ENCODE data around the gene HSF4.

The HSF4 gene

GRCh38 chr16:67166598-67167168, 2.1 kb downstream of the HSF4 start:
- no peak for DNase-seq (ENCODE audit: low read depth in 2 of 2)

- DNase-seq (ENCODE audit: low read depth in 2 of 2): no peak
Observed at GRCh38 chr16:67167588-67167987, 3.0 kb downstream of the HSF4 start.

GRCh38 chr16:67169011-67169451, 4.5 kb downstream of the HSF4 start:
- DNase-seq (ENCODE audit: low read depth in 2 of 2): no peak

GRCh38 chr16:67169642-67170167, 5.2 kb downstream of the HSF4 start:
- no peak for DNase-seq (ENCODE audit: low read depth in 2 of 2)

DNA sequence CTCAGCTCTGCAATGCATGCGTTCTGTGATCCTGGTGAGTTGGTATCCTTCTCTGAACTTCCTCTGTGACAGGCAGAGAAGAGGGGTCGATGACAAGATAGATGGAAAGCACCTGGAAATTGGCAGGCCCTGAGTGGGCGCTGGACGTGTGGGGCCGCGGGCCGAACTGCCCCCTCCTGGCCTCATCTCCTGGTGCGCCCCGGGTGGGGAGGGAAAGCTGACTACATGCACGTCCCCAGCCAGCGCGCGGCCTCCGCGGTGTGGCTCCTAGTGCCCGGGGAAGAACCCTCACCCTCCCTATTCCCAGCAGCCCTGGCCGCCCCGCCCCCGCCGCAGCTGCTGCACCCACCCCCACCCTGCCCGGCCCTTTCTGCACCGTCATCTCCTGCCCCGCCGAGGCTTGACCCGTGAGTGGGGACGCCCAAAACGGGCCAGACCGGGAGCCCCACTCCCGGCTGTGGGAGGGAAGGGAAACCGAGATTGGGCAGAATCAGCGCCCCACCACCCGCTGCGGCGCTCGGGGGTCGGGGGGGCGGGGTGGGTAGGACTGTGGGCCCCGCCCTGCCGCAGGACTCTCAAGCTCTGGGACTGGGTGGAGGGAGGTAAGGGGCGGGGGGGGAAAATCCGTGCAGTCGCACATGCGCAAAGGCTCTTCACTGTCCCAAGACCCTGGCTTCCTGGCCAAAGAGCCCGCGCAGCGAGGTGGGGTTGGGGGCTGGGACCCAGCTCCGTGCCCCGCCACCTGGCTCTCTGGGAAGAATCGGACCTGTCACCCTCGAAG, 5.8 kb downstream of the HSF4 start, which contains the start of gene NOL3:
Gene NOL3 (plus strand): TSS at position 371 of the 781 bp plus-strand sequence.
- peak; percentile 69 to 70 for DNase-seq (ENCODE audit: low read depth in 2 of 2)

- DNase-seq (ENCODE audit: low read depth in 2 of 2): no peak
Observed at GRCh38 chr16:67170949-67171649, 6.6 kb downstream of the HSF4 start.

DNA sequence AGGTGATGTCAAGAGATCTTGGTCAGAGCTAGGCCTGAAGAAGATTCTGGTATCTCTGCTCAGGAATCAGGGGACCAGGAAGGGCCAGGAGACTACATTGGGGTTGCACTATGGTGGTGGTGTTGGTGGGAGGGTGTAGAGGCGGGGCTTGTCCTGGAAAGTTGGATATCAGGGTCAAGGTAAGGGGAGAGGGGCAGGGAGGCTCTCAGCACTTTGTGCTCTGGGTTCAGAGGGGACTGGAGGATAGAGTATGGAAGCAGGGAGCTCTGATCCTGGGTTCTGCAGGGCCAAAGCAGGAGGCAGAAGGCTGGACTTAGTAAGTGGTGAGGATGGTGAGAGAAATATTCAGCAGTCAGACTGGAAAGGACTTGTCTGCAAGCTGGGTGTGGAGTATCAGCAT, 8.8 kb downstream of the HSF4 start:
- DNase-seq (ENCODE audit: low read depth in 2 of 2): no peak

DNA sequence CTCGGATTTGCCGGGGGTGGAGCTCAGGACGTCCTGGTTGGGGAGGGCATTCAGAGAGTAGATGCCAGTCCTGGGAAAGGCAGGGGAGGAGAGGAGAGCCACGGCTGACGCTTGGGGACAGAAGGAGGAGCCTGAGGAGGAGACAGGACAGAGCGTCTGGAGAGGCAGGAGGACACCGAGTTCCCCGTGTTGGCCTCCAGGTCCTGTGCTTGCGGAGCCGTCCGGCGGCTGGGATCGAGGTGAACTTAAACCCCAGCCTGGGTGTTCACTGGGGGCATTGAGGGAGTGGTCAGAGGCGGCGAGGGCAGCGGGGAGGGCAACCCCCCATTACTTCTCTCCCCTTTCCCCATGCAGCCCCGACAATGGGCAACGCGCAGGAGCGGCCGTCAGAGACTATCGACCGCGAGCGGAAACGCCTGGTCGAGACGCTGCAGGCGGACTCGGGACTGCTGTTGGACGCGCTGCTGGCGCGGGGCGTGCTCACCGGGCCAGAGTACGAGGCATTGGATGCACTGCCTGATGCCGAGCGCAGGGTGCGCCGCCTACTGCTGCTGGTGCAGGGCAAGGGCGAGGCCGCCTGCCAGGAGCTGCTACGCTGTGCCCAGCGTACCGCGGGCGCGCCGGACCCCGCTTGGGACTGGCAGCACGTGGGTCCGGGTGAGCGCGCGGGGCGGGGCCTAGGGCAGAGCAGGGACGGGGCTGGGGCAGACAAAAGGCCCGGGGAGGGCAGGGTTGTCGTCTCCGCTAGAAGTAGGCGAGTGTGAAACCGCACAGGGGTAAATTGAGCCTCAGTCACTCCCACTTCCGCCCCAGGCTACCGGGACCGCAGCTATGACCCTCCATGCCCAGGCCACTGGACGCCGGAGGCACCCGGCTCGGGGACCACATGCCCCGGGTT, 9.5 kb downstream of the HSF4 start:
- DNase-seq (ENCODE audit: low read depth in 2 of 2): no peak

- no peak for DNase-seq (ENCODE audit: low read depth in 2 of 2)
Observed at GRCh38 chr16:67174706-67175231, 10.2 kb downstream of the HSF4 start.

GRCh38 chr16:67176662-67177061, 12.1 kb downstream of the HSF4 start:
- no peak for DNase-seq (ENCODE audit: low read depth in 2 of 2)

- DNase-seq (ENCODE audit: low read depth in 2 of 2): no peak
Observed at GRCh38 chr16:67177743-67178699, 13.5 kb downstream of the HSF4 start.

- DNase-seq (ENCODE audit: low read depth in 2 of 2): no peak
Observed at GRCh38 chr16:67179421-67180080, 15.0 kb downstream of the HSF4 start.

DNA sequence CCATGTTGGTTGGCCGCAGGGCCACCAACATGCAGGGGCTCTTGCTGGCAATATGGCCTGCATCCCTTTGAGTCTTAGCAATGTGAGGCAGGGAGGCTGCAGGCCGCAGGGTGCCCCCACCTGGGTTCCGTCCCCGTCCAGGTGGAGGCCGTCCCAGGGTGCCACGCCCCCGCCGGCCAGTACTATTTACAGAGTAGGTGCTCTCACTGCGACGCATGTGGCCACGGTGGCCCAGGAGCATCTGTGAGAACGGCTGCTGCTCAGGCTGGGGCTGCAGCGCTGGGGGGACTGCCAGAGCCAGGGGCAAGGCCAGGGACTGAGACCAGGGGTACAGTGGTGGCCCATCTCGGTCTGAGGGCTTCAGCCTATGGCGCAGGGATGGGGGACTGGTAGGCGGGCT, 15.6 kb downstream of the HSF4 start:
- no peak for DNase-seq (ENCODE audit: low read depth in 2 of 2)

DNA sequence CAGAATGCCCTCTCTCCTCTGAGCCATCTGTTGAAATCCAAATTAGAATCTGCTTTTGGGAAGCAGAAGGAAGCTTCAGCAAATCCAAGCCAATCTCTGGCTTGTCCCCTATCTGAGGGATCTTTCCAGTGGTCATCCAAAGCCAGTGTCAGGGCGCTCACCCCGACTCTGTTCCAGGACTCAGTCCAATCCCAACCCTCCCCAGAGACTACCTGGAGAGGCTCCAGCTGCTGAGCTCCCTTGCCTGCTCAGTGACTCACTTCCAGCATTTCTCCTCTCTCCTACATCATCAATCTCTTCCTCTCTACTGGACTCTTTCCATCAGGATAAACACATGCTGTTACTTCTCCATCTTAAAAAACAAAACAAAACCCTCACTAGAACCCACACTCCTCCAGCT, 16.8 kb downstream of the HSF4 start:
- DNase-seq (ENCODE audit: low read depth in 2 of 2): peak; percentile 59 to 61

GRCh38 chr16:67182288-67182687, 17.7 kb downstream of the HSF4 start:
- DNase-seq (ENCODE audit: low read depth in 2 of 2): no peak

DNA sequence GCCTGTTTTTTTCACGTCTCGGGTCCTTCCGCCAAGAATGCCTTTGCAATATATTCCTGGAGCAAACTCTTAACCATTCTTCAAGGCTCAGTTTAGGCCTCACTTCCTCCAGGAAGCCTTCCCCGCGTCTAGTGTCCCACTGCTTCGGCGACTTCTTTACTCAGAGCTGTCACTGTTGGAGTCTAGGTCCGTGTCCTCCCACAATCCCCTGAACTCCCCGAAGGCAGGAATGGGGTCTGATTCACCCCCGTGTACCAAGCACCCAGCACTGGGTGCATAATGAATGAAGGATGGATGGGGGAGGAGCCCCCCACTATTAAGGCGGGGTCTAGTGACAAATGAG, 18.7 kb downstream of the HSF4 start:
- DNase-seq (ENCODE audit: low read depth in 2 of 2): no peak

GRCh38 chr16:67183627-67184452, 19.3 kb downstream of the HSF4 start, which contains the start of gene MATCAP1:
Gene MATCAP1, minus strand, starts transcription at chr16:67183963. Its CDS starts 3,353 bp downstream, at chr16:67180610.
- DNase-seq (ENCODE audit: low read depth in 2 of 2): peak; percentile 95

DNA sequence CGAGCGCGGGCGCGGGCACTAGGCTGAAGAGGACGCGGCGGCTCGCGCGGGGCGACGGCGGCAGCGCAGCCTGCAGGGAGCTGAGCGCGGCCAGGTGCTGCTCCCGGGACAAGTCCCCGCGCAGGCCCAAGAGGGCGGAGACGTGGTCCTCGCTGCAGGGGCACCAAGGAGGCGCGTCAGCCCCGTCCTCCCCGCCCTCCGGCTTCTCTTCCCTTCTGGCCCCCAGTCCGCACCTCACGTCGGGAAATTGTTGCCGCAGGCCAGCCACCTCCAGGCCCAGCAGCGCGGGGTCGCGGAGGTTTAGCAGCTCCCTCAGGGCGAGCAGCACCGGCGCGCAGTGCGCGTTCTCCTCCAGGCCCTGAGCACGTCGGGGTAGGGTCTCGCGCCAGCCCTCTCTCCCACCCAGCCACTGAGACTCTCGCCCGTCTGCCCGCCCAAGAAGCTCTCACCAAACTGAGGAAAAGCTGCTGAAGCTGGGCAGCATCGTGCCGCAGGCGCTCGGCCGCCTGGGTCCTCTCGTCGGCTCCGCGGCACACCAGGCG, 20.0 kb downstream of the HSF4 start:
- DNase-seq (ENCODE audit: low read depth in 2 of 2): no peak
